Gastrocnemius medialis (tissue), 4 donors: ENCODE results near the gene PER3.

Experiments used
- CTCF ChIP-seq, 5 experiments: fragments of 450-650 bp in 3 of 5; fragments of 200-600 bp in 2 of 5; sonication (generic) in 2 of 5; IDR thresholded peaks in 4 of 5; conservative IDR thresholded peaks in 1 of 5; 1 replicate in 4 of 5; 2 replicates in 1 of 5; pipeline ENCODE4 v1.5.1; 2016 to 2019; ENCODE audit warnings: antibody characterized with exemption in 5 of 5, mild to moderate bottlenecking in 3 of 5, moderate library complexity in 3 of 5
- POLR2A ChIP-seq, 2 donors: fragments of 450-650 bp; IDR thresholded peaks; one replicate each; pipeline ENCODE4 v1.6.1; 2017; ENCODE audit warnings: antibody characterized with exemption in 2 of 2, mild to moderate bottlenecking in 2 of 2, moderate library complexity in 2 of 2

DNA sequence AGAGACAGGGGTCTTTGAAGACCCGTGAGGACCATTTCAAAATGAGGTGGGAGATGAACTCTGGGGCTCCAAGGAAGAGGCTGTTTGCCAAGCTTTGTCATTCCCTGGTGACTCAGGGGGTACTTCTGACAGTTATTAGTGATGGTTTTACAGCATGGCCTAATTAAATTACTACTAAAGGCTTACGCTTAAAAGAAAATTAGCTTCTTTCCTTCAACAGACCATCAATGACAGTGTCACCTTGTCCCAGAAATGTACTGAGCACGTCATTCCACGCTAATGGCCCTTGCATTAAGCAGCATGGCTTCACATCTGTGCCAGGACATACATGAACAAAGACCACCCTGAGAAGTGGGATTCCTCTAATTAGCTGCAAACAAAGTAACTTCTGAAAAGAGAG lies 73.9 kb downstream of the PER3 start:
- TF ChIP-seq CTCF (IDR thresholded peaks at IDR 0.05 in 4 of 5, conservative IDR thresholded peaks at IDR 0.05 in 1 of 5) (no peak), POLR2A (IDR thresholded peaks at IDR 0.05) (no peak)
